PC-3 (cell line): ENCODE measurements around the gene ACKR2. TPM values are rescaled to one million over a fixed set of nuclear protein-coding genes. Genes with fewer than 3 reads are reported as not detected.
A peak's percentile ranks its signal among the peaks of the same experiment; 100 is the strongest.

Experiments used
- ATAC-seq: fragments of 200-7000 bp; cut with Tn5 transposase; 2 replicates; pipeline ENCODE4 v1.9.1; 2020; ENCODE audit warnings: mild to moderate bottlenecking, moderate library complexity
- BruUV-seq: library from RNA; stranded (reverse); fragments of 400-500 nt; replicated peaks from 2 replicates; lab custom pipeline; 2021; lab: Mats Ljungman, UMichigan
- CTCF ChIA-PET: fragments of 300-600 bp; sonication (Branson Sonifier 250); formaldehyde crosslinking; loops from one replicate; lab custom pipeline; 2022; ENCODE audit warnings: antibody characterized with exemption; lab: Charles Lee
- POLR2A ChIA-PET: fragments of 300-600 bp; sonication (Branson Sonifier 250); formaldehyde crosslinking; loops from one replicate; lab custom pipeline; 2022; ENCODE audit warnings: antibody characterized with exemption; ENCODE audit not compliant: unreplicated experiment; lab: Charles Lee
- DNase-seq: peaks from one replicate; pipeline ENCODE4 v3.0.0-alpha.2; 2015
- H2AFZ ChIP-seq: fragments of 300-600 bp; sonication (generic); 2 replicates; pipeline ENCODE4 v1.6.0; 2016; ENCODE audit warnings: antibody characterized with exemption, low read length
- H3F3A ChIP-seq: fragments of 300-600 bp; sonication (generic); one replicate; pipeline ENCODE4 v1.6.0; 2017; ENCODE audit warnings: antibody characterized with exemption, low read length, control low read depth, mild to moderate bottlenecking; ENCODE audit not compliant: unreplicated experiment
- H3K27ac ChIP-seq: fragments of 300-600 bp; sonication (generic); 2 replicates; pipeline ENCODE4 v1.5.1; 2016; ENCODE audit warnings: mild to moderate bottlenecking, low read length
- H3K27me3 ChIP-seq: fragments of 300-600 bp; sonication (generic); 2 replicates; pipeline ENCODE4 v1.6.1; 2016; ENCODE audit warnings: low read length, mixed read lengths
- H3K36me3 ChIP-seq: fragments of 300-600 bp; sonication (generic); 2 replicates; pipeline ENCODE4 v1.6.1; 2016; ENCODE audit warnings: low read depth, mixed run types, low read length, mixed read lengths
- H3K4me1 ChIP-seq: fragments of 300-600 bp; sonication (generic); 2 replicates; pipeline ENCODE4 v1.5.1; 2016; ENCODE audit warnings: low read length; ENCODE audit not compliant: insufficient read depth
- H3K4me2 ChIP-seq: fragments of 300-600 bp; sonication (generic); 2 replicates; pipeline ENCODE4 v1.6.0; 2016; ENCODE audit warnings: low read length
- H3K4me3 ChIP-seq: fragments of 300-600 bp; sonication (generic); 2 replicates; pipeline ENCODE4 v1.5.1; 2016; ENCODE audit warnings: mild to moderate bottlenecking, low read length, mixed read lengths
- H3K79me2 ChIP-seq: fragments of 300-600 bp; sonication (generic); 2 replicates; pipeline ENCODE4 v1.6.1; 2017; ENCODE audit warnings: low read length, mixed read lengths
- H3K9ac ChIP-seq: fragments of 300-600 bp; sonication (generic); 2 replicates; pipeline ENCODE4 v1.6.0; 2016; ENCODE audit warnings: mild to moderate bottlenecking, low read length
- H3K9me2 ChIP-seq: fragments of 300-600 bp; sonication (generic); replicated peaks from 2 replicates; pipeline ENCODE4 v1.6.1; 2016; ENCODE audit warnings: mixed run types, low read length, mixed read lengths
- H3K9me3 ChIP-seq: fragments of 300-600 bp; sonication (generic); 2 replicates; pipeline ENCODE4 v1.6.1; 2016; ENCODE audit warnings: low read length, mixed read lengths
- H4K20me1 ChIP-seq: fragments of 300-600 bp; sonication (generic); 2 replicates; pipeline ENCODE4 v1.6.1; 2016; ENCODE audit warnings: low read length, mixed read lengths
- EZH2 ChIP-seq: fragments of 300-600 bp; sonication (generic); IDR thresholded peaks from one replicate; pipeline ENCODE4 v1.6.1; 2017; ENCODE audit warnings: antibody characterized with exemption, mild to moderate bottlenecking, low read length; ENCODE audit not compliant: unreplicated experiment
- EZH2phosphoT487 ChIP-seq: fragments of 300-600 bp; sonication (generic); IDR thresholded peaks from 2 replicates; pipeline ENCODE4 v1.6.1; 2018; ENCODE audit warnings: mild to moderate bottlenecking, antibody characterized with exemption, low read length, borderline replicate concordance
- intact Hi-C: fragments of 100-400 bp; cut with micrococcal nuclease; formaldehyde crosslinking; loops from 2 replicates; pipeline ENCODE4 v1.9.0; 2023
- total RNA-seq: library from RNA; depleted of rRNA; stranded (reverse); fragments of >200 nt; gene quantifications from 2 replicates; pipeline ENCODE4 v1.2.3, GENCODE V29; 2014
- TF ChIP-seq, protein P1 (sequence below): fragments of 300-600 bp; sonication (generic); conservative IDR thresholded peaks from 2 replicates; pipeline ENCODE4 v1.5.1; 2017; ENCODE audit warnings: antibody characterized with exemption, low read depth, mild to moderate bottlenecking, low read length

The ACKR2 gene
- total RNA-seq, 1 experiment from 2014 or later, result 3.9 TPM

DNA sequence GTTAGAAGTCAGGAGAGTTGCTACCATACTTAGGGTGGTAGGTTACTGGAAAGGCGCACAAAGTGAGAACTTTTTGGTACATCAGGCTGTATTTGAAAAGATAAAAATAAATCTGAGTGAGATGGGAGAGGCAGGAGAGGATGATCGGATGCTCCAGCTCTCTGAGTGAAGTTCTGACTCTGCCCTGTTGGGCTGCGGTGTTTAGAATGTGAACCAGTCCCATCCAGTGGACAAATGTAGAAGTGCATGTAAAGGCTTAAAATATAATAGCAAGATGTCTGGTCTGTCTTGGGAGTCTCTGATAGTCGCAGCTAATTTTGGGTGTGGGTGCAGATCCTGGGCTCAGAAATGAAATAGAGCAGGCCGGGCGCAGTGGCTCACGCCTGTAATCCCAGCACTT, 30.4 kb downstream of the ACKR2 start:
- ChIA-PET POLR2A (interaction anchor here (0.6 kb wide), 3 partner anchors 21 to 94 kb away, joined by 3 to 6 read pairs (median 4); no protein-coding TSS in a partner anchor), CTCF (interaction anchor here (0.6 to 1.9 kb wide), 9 partner anchors 9 to 610 kb away, joined by 3 to 22 read pairs (median 4); no protein-coding TSS in a partner anchor)
- peaks cover 6% of the 10 kb centered on the region; the same call in 1 of the 2 replicates for H3K4me1 ChIP-seq
- H3K27me3 ChIP-seq, result no peaks in the 10 kb centered on the region
- H3K27ac ChIP-seq, result no peak overlapping the region
- H3K36me3 ChIP-seq, result no peaks in the 10 kb centered on the region
- H3K9me3 ChIP-seq, result no peaks in the 10 kb centered on the region
- no peaks in the 10 kb centered on the region for H3F3A ChIP-seq
- intact Hi-C loops, result loop anchor here (1.0 to 2.0 kb wide), 3 partner anchors 42 to 609 kb away; no protein-coding TSS in a partner anchor
- ATAC-seq (peak; percentile 99), DNase-seq (peak; percentile 87)
- BruUV-seq, result no TSS peak
- peak overlapping the region; percentile 70 for H2AFZ ChIP-seq
- TF ChIP-seq, protein P1, sequence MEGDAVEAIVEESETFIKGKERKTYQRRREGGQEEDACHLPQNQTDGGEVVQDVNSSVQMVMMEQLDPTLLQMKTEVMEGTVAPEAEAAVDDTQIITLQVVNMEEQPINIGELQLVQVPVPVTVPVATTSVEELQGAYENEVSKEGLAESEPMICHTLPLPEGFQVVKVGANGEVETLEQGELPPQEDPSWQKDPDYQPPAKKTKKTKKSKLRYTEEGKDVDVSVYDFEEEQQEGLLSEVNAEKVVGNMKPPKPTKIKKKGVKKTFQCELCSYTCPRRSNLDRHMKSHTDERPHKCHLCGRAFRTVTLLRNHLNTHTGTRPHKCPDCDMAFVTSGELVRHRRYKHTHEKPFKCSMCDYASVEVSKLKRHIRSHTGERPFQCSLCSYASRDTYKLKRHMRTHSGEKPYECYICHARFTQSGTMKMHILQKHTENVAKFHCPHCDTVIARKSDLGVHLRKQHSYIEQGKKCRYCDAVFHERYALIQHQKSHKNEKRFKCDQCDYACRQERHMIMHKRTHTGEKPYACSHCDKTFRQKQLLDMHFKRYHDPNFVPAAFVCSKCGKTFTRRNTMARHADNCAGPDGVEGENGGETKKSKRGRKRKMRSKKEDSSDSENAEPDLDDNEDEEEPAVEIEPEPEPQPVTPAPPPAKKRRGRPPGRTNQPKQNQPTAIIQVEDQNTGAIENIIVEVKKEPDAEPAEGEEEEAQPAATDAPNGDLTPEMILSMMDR, result peak; percentile 75
- TF ChIP-seq EZH2 (no peak), EZH2phosphoT487 (no peak)
- H3K4me2 ChIP-seq, result peak overlapping the region; percentile 72
- H4K20me1 ChIP-seq, result no peaks in the 10 kb centered on the region
- H3K9me2 ChIP-seq, result no peaks in the 10 kb centered on the region
- H3K4me3 ChIP-seq, result peak overlapping the region; percentile 57
- no peaks in the 10 kb centered on the region for H3K79me2 ChIP-seq
- 0 out of 2 replicates have a peak overlapping the region, but pooled peaks have one; percentile 35 for H3K9ac ChIP-seq

DNA sequence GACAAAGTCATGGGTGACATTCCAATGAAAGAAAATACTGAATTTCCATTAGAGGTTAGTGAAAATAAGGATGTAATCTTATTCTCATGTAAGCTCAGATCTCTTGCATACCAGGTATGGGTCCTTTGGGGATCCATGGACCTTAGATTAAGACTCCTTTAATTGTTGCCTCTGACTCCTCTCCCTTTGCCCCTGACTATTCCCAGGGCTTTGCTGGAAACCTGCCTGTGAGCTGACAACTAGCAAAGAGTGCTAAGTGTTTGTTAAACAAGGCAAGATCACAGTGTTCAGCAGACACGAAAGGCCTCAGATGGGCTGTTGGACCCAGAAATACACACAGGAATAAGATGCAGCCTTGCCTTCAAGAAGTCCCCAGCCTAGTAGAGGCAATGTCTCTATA, 32.1 kb downstream of the ACKR2 start:
- ChIA-PET POLR2A (no interaction called here), CTCF (no interaction called here)
- H3K9me3 ChIP-seq, result no peaks in the 10 kb centered on the region
- H3K9ac ChIP-seq, result no peak overlapping the region
- peaks cover 6% of the 10 kb centered on the region; the same call in 1 of the 2 replicates for H3K4me1 ChIP-seq
- no peak for TF ChIP-seq EZH2
- TF ChIP-seq, protein P1, result no peak
- H3K36me3 ChIP-seq, result no peaks in the 10 kb centered on the region
- H3K9me2 ChIP-seq, result no peaks in the 10 kb centered on the region
- no peak for ATAC-seq
- BruUV-seq, result no TSS peak
- no peaks in the 10 kb centered on the region for H3F3A ChIP-seq
- H4K20me1 ChIP-seq, result no peaks in the 10 kb centered on the region
- H3K79me2 ChIP-seq, result no peaks in the 10 kb centered on the region
- no peak overlapping the region for H3K27ac ChIP-seq
- H3K4me3 ChIP-seq, result no peak overlapping the region
- no peak overlapping the region for H3K4me2 ChIP-seq
- H3K27me3 ChIP-seq, result no peaks in the 10 kb centered on the region
- DNase-seq, result no peak
- H2AFZ ChIP-seq, result no peak overlapping the region
- intact Hi-C loops, result no loop called here

DNA sequence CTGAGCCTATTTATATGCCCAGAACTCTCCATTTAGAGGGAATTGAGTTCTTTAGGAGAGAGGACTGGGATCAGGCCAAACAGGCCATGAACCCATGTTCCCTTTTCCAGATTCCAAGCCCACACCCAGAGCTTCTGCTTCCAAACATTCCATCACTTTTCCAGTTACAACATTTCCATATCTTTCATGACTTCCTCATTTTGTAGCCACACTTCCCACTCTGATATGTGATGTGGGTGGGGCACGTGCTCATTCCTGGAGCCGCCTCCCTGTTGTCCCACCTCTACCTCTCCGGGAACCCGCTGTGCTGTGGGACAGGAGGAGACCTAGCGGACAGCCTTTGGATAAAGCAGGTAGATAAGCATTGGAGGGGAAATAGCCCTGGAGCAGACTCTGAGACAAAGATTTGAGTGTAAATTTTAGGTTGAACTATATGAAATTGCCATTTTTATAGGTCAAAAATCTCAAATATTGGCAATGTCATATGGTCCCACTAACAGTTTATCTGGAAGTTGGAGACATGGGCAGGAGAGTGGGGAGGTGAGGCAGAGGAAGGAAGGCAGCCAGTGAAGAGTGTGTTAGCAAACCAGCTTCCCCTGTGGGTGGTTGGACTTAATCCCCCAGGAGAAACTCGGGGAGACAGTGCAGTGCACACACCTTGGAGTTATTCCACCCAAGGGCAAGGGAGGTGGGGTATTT, 34.6 kb downstream of the ACKR2 start:
- Histone ChIP-seq H4K20me1 (no peaks in the 10 kb centered on the region), H2AFZ (no peak overlapping the region), H3K36me3 (no peaks in the 10 kb centered on the region), H3K9ac (no peak overlapping the region), H3K4me1 (peaks cover 6% of the 10 kb centered on the region; the same call in 1 of the 2 replicates), H3K79me2 (no peaks in the 10 kb centered on the region), H3K27me3 (no peaks in the 10 kb centered on the region), H3K27ac (no peak overlapping the region), H3K9me2 (no peaks in the 10 kb centered on the region), H3K4me3 (no peak overlapping the region), H3K4me2 (no peak overlapping the region), H3F3A (no peaks in the 10 kb centered on the region), H3K9me3 (no peaks in the 10 kb centered on the region)
- POLR2A ChIA-PET, result no interaction called here
- BruUV-seq, result no TSS peak
- DNase-seq, result no peak
- intact Hi-C loops, result no loop called here
- TF ChIP-seq EZH2 (no peak), EZH2phosphoT487 (no peak)
- TF ChIP-seq, protein P1, result no peak
- ATAC-seq, result no peak
- CTCF ChIA-PET, result no interaction called here
